A549 (cell line): Measurements from ENCODE around the gene HEMGN.

Experiments used
- CBX8 ChIP-seq: fragments of 200-600 bp; sonication (generic); IDR thresholded peaks from 2 replicates; pipeline ENCODE4 v1.6.1; 2016
- CTCF ChIP-seq: fragments of >200 bp; sonication (Bioruptor Twin); formaldehyde crosslinking; IDR thresholded peaks from 3 replicates; pipeline ENCODE4 v1.5.1; 2016
- EP300 ChIP-seq, 2 experiments: fragments of >200 bp; sonication (Bioruptor Twin); formaldehyde crosslinking; IDR thresholded peaks; 2 replicates in 1 of 2; 3 replicates in 1 of 2; pipeline ENCODE4 v1.6.1; 2016 to 2017
- HDAC2 ChIP-seq: fragments of 200-600 bp; sonication (generic); IDR thresholded peaks from 2 replicates; pipeline ENCODE4 v1.6.1; 2016
- HOXB13 ChIP-seq: fragments of 250-450 bp; sonication (Bioruptor Pico); IDR thresholded peaks from 2 replicates; pipeline ENCODE4 v1.5.0; 2020; ENCODE audit warnings: low read depth, mild to moderate bottlenecking, moderate library complexity
- KDM5A ChIP-seq: fragments of 200-600 bp; sonication (generic); IDR thresholded peaks from 2 replicates; pipeline ENCODE4 v1.6.1; 2016; ENCODE audit warnings: antibody characterized with exemption, mild to moderate bottlenecking
- NPAS2 ChIP-seq: fragments of 250-450 bp; sonication (Bioruptor Pico); IDR thresholded peaks from 2 replicates; pipeline ENCODE4 v1.8.0; 2022; ENCODE audit warnings: mild to moderate bottlenecking, moderate library complexity, borderline replicate concordance
- POLR2A ChIP-seq: IDR thresholded peaks from 2 replicates; pipeline ENCODE4 v1.6.1; 2012; ENCODE audit warnings: mild to moderate bottlenecking, low read length
- TF ChIP-seq, protein P1 (sequence below): fragments of 150-350 bp; IDR thresholded peaks from 2 replicates; pipeline ENCODE4 v1.6.1; 2014; ENCODE audit warnings: low read depth, mild to moderate bottlenecking, low read length

DNA sequence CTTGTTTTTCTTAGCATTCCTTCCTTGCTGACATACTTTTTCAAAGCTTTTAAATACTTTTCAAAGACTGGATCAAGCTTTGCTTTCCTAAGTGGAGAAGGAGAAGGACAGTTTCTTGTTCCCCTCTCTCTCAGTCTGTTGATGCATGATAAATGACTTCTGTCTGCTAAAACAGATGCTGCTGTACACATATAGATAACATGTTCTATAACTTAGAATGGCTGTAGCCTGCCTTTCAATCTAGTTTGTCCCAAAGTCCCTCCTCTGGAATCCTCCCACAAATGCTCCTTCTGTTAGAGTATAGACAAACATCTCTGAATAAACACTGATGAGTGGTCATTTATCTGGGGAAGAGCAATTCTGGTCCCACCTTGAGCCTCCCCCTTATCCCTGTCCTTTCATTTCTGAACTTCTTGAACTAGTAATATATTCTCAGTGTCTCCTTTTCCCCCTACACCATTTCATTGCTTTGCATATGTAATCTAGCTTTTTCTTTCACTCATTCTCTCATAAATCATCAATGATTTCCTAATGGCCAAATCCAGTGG is 5.4 kb upstream of the HEMGN start:
- no peak for TF ChIP-seq NPAS2 (CRISPR knock-in tag)
- TF ChIP-seq HOXB13 (CRISPR knock-in tag) = no peak
- TF ChIP-seq, protein P1, sequence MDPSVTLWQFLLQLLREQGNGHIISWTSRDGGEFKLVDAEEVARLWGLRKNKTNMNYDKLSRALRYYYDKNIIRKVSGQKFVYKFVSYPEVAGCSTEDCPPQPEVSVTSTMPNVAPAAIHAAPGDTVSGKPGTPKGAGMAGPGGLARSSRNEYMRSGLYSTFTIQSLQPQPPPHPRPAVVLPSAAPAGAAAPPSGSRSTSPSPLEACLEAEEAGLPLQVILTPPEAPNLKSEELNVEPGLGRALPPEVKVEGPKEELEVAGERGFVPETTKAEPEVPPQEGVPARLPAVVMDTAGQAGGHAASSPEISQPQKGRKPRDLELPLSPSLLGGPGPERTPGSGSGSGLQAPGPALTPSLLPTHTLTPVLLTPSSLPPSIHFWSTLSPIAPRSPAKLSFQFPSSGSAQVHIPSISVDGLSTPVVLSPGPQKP = no peak
- no peak for TF ChIP-seq CBX8
- no peak for TF ChIP-seq CTCF
- no peak for TF ChIP-seq POLR2A
- TF ChIP-seq HDAC2 = no peak
- TF ChIP-seq KDM5A = no peak
- no peak for TF ChIP-seq EP300 (IDR thresholded peaks at IDR 0.05)
